C4-2B (cell line): ENCODE measurements around the gene UNC45B.
A peak's percentile ranks its signal among the peaks of the same experiment; 100 is the strongest.

Source experiments
- H3K27ac ChIP-seq: fragments of 450-650 bp; 2 replicates; pipeline ENCODE4 v1.5.1; 2017
- CTCF ChIP-seq: fragments of 450-650 bp; conservative IDR thresholded peaks from 2 replicates; pipeline ENCODE4 v1.5.1; 2017; ENCODE audit warnings: mild to moderate bottlenecking
- ZFX ChIP-seq: fragments of 450-650 bp; IDR thresholded peaks from 2 replicates; pipeline ENCODE4 v1.6.1; 2017

UNC45B gene

GRCh38 chr17:35130392-35130791 lies 17.2 kb upstream of the UNC45B start:
- TF ChIP-seq CTCF: no peak
- TF ChIP-seq ZFX: no peak
- H3K27ac ChIP-seq: no peak overlapping the region

- TF ChIP-seq ZFX: no peak
- TF ChIP-seq CTCF: no peak
- no peak overlapping the region for H3K27ac ChIP-seq
Observed at GRCh38 chr17:35132099-35132498, 15.5 kb upstream of the UNC45B start.

- TF ChIP-seq ZFX (no peak), CTCF (no peak)
- H3K27ac ChIP-seq: no peak overlapping the region
Observed at GRCh38 chr17:35132816-35133550, 14.6 kb upstream of the UNC45B start.

- no peak for TF ChIP-seq ZFX
- no peak for TF ChIP-seq CTCF
- no peak overlapping the region for H3K27ac ChIP-seq
Observed at GRCh38 chr17:35135322-35135721, 12.3 kb upstream of the UNC45B start.

- TF ChIP-seq CTCF: no peak
- TF ChIP-seq ZFX: no peak
Observed at GRCh38 chr17:35138218-35138617, 9.4 kb upstream of the UNC45B start.

GRCh38 chr17:35141681-35142466 lies 5.7 kb upstream of the UNC45B start, which contains the start of gene NLE1:
Gene NLE1, minus strand, starts transcription at chr17:35142303. Its CDS starts 28 bp downstream, at chr17:35142275.
- H3K27ac ChIP-seq: peak within 1 kb of the TSS; percentile 87
- TF ChIP-seq CTCF (peak; percentile 99), ZFX (peak; percentile 75; the same call in 1 of the 2 replicates)

More at GRCh38 chr17:35138218-35138617, 9.4 kb upstream of the UNC45B start:
- H3K27ac ChIP-seq: no peak overlapping the region

GRCh38 chr17:35142467-35142796 lies 5.2 kb upstream of the UNC45B start:
- H3K27ac ChIP-seq: peak overlapping the region; percentile 87
- TF ChIP-seq ZFX (no peak), CTCF (peak; percentile 73; the same call in 1 of the 2 replicates)
